ENCODE measurements around the gene GYG1.
"Not testable (repeated sequence)": the region's sequence is repeated elsewhere in the genome, so short reads cannot be mapped to it uniquely, and the experiment has no call there.

GYG1 gene

GRCh38 chr3:148987551-148987950, 3.8 kb upstream of the GYG1 start:
- not testable (repeated sequence) for DNase-seq (ENCODE audit: low read depth)

GRCh38 chr3:148990236-148990635, 1.1 kb upstream of the GYG1 start:
- no peak for DNase-seq (ENCODE audit: low read depth)

GRCh38 chr3:148992027-148992634, 791 bp downstream of the GYG1 start:
- no peak for DNase-seq (ENCODE audit: low read depth)

GRCh38 chr3:148992635-148993255, 1.4 kb downstream of the GYG1 start:
- no peak for DNase-seq (ENCODE audit: low read depth)

GRCh38 chr3:148997623-148998022, 6.3 kb downstream of the GYG1 start:
- no peak for DNase-seq (ENCODE audit: low read depth)

GRCh38 chr3:148998297-148998696, 7.0 kb downstream of the GYG1 start:
- no peak for DNase-seq (ENCODE audit: low read depth)

- DNase-seq (ENCODE audit: low read depth), result no peak
Observed at GRCh38 chr3:148998715-148999423, 7.5 kb downstream of the GYG1 start.

- DNase-seq (ENCODE audit: low read depth), result no peak
Observed at GRCh38 chr3:148999806-149000205, 8.5 kb downstream of the GYG1 start.

GRCh38 chr3:149000206-149000745, 8.9 kb downstream of the GYG1 start:
- DNase-seq (ENCODE audit: low read depth), result no peak

- no peak for DNase-seq (ENCODE audit: low read depth)
Observed at GRCh38 chr3:149001727-149002126, 10.4 kb downstream of the GYG1 start.

GRCh38 chr3:149003653-149004305, 12.4 kb downstream of the GYG1 start:
- no peak for DNase-seq (ENCODE audit: low read depth)

- DNase-seq (ENCODE audit: low read depth), result no peak
Observed at GRCh38 chr3:149004622-149005021, 13.3 kb downstream of the GYG1 start.

- no peak for DNase-seq (ENCODE audit: low read depth)
Observed at GRCh38 chr3:149005416-149005815, 14.1 kb downstream of the GYG1 start.

- DNase-seq (ENCODE audit: low read depth), result no peak
Observed at GRCh38 chr3:149007567-149008257, 16.4 kb downstream of the GYG1 start.

- DNase-seq (ENCODE audit: low read depth), result no peak
Observed at GRCh38 chr3:149009732-149010131, 18.4 kb downstream of the GYG1 start.

GRCh38 chr3:149010504-149010951, 19.2 kb downstream of the GYG1 start:
- DNase-seq (ENCODE audit: low read depth), result no peak

- DNase-seq (ENCODE audit: low read depth), result no peak
Observed at GRCh38 chr3:149010966-149011365, 19.6 kb downstream of the GYG1 start.

- no peak for DNase-seq (ENCODE audit: low read depth)
Observed at GRCh38 chr3:149011676-149012075, 20.3 kb downstream of the GYG1 start.

- no peak for DNase-seq (ENCODE audit: low read depth)
Observed at GRCh38 chr3:149013726-149014125, 22.4 kb downstream of the GYG1 start.

- no peak for DNase-seq (ENCODE audit: low read depth)
Observed at GRCh38 chr3:149015393-149015792, 24.1 kb downstream of the GYG1 start.

GRCh38 chr3:149016242-149016641, 24.9 kb downstream of the GYG1 start:
- no peak for DNase-seq (ENCODE audit: low read depth)
